ENCODE results near the gene PLA2G4A.

PLA2G4A gene

DNA sequence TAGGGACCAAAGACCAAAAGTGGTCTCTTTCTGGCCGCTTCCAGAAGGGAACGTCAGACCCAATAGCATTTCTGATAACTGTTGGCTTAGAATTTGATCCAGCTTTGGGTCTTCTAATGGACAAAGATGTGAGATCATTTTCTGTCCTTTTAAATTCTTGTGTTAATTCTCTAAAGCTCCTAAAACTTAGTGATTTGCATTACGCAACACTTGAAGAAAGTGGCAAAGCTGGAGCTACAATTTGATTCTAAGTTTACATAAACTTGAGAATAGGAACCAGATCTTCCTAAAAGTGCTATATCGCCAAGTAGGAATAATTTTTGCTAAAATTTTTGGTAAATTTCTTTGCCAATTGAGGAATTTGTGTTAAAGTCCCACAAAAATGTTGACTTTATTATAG lies 21.6 kb upstream of the PLA2G4A start:
- no peak for DNase-seq (ENCODE audit: low spot score)
- TF ChIP-seq, protein P1, sequence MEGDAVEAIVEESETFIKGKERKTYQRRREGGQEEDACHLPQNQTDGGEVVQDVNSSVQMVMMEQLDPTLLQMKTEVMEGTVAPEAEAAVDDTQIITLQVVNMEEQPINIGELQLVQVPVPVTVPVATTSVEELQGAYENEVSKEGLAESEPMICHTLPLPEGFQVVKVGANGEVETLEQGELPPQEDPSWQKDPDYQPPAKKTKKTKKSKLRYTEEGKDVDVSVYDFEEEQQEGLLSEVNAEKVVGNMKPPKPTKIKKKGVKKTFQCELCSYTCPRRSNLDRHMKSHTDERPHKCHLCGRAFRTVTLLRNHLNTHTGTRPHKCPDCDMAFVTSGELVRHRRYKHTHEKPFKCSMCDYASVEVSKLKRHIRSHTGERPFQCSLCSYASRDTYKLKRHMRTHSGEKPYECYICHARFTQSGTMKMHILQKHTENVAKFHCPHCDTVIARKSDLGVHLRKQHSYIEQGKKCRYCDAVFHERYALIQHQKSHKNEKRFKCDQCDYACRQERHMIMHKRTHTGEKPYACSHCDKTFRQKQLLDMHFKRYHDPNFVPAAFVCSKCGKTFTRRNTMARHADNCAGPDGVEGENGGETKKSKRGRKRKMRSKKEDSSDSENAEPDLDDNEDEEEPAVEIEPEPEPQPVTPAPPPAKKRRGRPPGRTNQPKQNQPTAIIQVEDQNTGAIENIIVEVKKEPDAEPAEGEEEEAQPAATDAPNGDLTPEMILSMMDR (IDR thresholded peaks at IDR 0.05; ENCODE audit: extremely low read depth, missing control alignments), result no peak

DNA sequence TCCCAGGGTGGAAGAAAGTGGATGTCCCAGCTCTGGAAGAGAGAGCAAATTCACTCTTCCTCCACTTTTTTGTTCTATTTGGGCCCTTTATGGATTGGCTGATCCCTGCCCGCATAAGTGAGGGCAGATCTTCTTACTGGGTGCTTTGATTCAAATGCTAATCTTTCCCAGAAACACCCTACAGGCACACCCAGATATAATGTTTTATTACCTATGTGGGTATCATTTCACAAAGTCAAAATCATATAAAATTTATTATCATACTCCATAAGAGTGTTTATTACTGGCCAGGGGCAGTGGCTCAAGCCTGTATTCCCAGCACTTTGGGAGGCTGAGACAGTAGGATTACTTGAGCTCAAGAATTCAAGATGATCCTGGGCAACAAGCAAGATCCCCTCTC lies 16.9 kb upstream of the PLA2G4A start:
- DNase-seq (ENCODE audit: low spot score), result no peak
- TF ChIP-seq, protein P1 (IDR thresholded peaks at IDR 0.05; ENCODE audit: extremely low read depth, missing control alignments), result no peak

DNA sequence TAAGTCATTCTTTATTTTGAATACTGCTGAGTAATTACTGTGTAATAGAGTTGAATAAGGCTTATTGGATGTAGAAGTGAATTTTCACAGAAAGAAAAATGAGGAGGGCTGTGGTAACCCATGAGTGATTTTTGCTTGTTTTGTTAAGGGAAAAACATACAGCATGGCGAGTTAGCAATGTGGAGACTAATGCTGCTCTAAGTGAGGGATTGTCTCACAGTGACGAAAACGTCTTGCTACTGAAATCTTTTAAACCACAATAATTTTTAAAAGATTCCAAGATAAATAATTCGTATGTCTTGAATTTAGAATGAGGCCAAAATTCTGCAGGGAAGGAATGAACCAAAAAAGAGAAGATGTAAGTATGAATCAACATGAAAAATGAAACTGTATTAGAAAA lies 16.2 kb upstream of the PLA2G4A start:
- TF ChIP-seq, protein P1 (IDR thresholded peaks at IDR 0.05; ENCODE audit: extremely low read depth, missing control alignments), result no peak
- DNase-seq (ENCODE audit: low spot score), result no peak

DNA sequence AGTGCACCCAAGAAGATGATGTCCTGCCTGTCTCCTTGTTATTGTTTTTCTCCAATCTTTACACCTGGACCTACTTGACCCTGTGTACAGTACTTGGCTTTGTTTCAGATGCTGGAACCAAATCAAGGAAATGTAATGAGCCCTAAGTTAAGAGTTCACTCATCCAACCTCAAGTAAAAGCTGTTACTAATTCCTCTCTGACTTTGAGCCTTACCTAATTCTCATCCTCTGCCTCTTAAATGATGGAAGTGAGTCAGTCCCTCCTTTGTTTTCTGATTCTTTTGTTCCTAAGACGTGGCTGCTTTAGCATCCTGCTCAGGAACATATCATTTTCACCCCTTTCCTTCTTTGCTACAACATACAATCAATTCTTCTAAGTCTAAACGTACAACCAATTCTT lies 15.3 kb upstream of the PLA2G4A start:
- DNase-seq (ENCODE audit: low spot score), result no peak
- TF ChIP-seq, protein P1 (IDR thresholded peaks at IDR 0.05; ENCODE audit: extremely low read depth, missing control alignments), result no peak

DNA sequence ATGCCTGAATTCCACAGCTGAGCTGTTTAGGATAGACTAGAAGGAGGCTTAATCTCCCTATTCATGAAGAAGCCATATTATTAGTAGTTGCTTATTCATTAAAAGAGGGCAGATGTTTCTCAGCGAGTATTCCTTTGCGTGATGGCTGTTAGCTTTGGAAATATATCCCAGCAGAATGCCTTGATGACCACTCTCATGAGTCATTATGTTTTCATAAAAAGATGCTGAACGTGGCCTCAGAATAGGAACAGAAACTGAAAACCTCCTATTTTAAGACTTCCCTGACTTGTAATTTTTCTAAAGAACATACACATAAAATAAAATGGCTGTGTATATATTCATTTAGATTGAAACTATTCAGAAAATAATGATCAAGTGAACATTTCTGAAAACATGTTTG lies 9.6 kb upstream of the PLA2G4A start:
- peak; percentile 8 for DNase-seq (ENCODE audit: low spot score)
- TF ChIP-seq, protein P1 (IDR thresholded peaks at IDR 0.05; ENCODE audit: extremely low read depth, missing control alignments), result no peak

DNA sequence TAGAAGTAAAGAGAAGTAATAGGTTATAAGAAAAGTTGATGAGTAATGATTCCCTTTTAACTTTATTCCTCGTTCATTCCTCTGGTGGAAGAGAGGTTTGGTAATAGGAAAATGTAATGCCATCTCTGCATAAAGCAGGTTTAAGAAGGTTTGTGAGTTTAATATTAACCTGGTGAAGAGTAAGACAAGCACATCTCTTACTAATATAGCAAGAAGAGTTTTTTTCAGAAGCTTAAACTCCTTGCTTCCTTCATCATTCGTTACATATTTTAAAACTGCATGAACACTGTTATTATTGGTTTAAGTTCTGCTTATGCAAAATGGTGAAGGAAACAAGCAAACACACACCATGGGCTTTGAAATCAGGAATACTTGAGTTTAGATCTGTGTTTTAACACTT lies 9.2 kb upstream of the PLA2G4A start:
- TF ChIP-seq, protein P1 (IDR thresholded peaks at IDR 0.05; ENCODE audit: extremely low read depth, missing control alignments), result no peak
- no peak for DNase-seq (ENCODE audit: low spot score)

DNA sequence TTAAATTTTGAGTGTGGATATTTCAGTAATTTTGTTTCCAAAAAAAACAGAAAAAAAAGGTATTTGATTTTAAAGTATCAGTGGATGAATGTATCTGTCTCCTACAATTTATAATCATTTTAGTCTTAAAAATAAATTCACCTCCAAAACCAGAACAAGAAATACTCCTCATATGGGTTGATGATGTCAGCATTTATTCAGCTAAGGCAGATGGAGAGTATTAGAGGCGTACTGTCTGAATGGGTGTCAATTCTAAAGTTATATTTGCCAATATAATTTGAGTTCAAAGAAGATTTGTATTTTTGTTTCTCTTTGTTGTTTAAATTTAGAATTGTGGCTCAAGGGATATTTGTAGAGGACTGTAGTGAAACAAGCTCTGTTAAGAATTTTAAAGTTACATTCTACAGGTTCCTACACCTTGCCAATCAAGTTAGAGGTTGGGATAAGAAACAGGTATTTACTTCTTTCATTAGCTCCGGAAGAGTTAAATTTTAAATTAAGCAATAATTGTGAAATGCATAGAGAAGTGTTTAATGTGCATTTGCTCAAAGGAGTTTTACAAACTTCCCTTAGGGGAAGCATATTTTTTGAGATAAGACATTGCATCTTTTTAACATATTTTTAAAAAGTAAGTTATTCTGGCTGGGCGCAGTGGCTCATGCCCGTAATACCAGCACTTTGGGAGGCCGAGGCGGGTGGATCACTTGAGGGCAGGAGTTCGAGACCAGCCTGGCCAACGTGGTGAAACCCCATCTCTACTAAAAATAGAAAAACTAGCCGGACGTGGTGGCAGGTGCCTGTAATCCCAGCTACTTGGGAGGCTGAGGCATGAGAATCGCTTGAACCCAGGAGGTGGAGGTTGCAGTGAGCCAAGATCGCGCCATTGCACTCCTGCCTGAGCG lies 1.2 kb downstream of the PLA2G4A start:
- DNase-seq (ENCODE audit: low spot score), result no peak
- TF ChIP-seq, protein P1 (IDR thresholded peaks at IDR 0.05; ENCODE audit: extremely low read depth, missing control alignments), result no peak

Measured in GM20000 (cell line).